NCI-H187 (cell line): ENCODE data around the gene SLC7A1.

Experiments
- DNase-seq, 2 experiments: peaks; one replicate each; lab custom pipeline; 2025; lab: John Stamatoyannopoulos, UW

The SLC7A1 gene

GRCh38 chr13:29530901-29531300, 64.6 kb downstream of the SLC7A1 start:
- no peak for DNase-seq

- no peak for DNase-seq
Observed at GRCh38 chr13:29529754-29530153, 65.7 kb downstream of the SLC7A1 start.

GRCh38 chr13:29527916-29528315, 67.6 kb downstream of the SLC7A1 start:
- DNase-seq = no peak

GRCh38 chr13:29527511-29527910, 68.0 kb downstream of the SLC7A1 start:
- DNase-seq = no peak

GRCh38 chr13:29526741-29527140, 68.7 kb downstream of the SLC7A1 start:
- DNase-seq = no peak

DNA sequence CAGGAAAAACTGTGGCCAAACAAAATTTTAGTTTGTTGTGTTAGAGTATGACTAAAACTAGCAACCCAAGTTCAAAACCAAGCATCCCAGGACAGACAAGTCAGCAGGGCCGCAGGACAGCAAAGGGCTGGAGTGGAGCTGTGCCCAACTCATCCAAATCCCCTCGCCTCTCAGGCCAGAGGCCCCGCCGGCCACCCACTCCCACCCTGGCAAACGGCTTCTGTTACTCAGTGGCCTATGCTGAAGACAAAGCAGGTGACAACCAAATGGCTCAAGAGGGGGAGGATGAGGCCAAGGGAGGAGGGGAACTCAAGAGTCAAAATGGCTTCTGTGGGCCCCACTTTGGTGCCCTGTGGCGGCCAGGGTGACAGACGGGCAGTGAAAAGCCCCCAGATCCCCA, 69.7 kb downstream of the SLC7A1 start:
- no peak for DNase-seq

DNA sequence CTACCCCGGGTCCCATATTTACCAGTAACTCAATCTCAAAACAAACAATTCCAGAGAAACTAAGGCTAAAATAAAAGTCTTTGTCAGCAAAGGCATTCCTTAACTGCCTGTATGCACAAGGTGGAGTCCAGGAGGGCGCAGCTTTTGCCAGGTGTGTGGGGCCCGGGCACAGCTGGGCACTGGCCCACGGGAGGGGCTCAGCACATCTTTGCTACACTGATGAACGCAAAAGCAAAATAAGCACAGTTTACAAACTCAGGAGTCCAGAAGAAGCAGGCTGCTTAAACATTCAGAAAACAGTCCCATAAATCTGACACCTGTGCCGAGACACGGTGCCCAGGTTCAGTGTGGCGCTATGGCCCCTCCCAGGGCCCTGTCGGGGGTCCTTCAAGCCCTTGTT, 70.8 kb downstream of the SLC7A1 start:
- DNase-seq = no peak

- no peak for DNase-seq
Observed at GRCh38 chr13:29524176-29524575, 71.3 kb downstream of the SLC7A1 start.

DNA sequence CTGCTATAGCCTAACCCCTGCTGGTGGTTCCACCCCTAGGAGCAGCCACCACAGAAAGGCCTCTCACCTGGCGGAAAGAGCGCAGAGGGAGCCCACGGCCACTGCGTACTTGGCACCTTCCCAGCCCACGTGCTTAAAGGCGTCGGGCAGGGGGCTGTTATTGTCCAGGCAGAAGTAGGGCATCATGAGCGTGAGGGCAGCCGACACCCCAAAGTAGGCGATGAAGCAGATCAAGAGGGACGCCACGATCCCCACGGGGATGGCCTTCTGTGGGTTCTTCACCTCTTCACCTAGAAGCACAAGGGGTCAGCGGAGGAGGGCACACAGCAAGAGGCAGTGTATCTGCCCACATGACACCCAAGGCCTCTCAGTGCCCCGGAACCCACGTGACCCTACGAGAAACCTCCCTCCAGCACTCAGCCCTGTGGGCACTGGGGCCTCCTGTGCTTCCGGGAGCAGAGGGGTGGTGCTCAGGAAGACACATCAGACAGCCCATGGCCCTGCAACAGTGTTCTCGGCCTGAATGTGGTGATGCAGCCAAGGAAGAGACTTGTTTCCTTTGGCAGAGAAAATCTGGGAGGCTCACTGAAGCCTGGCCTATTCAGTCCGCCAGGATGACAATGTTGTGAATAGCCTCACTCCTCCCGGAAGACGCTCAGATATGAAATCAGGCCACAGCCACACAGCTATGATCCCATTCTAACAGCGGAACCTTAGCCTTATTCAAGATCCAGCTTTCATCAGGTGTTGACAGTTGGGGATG, 72.1 kb downstream of the SLC7A1 start:
- no peak for DNase-seq

- no peak for DNase-seq
Observed at GRCh38 chr13:29522044-29522685, 73.3 kb downstream of the SLC7A1 start.

- no peak for DNase-seq
Observed at GRCh38 chr13:29521336-29521735, 74.2 kb downstream of the SLC7A1 start.

DNA sequence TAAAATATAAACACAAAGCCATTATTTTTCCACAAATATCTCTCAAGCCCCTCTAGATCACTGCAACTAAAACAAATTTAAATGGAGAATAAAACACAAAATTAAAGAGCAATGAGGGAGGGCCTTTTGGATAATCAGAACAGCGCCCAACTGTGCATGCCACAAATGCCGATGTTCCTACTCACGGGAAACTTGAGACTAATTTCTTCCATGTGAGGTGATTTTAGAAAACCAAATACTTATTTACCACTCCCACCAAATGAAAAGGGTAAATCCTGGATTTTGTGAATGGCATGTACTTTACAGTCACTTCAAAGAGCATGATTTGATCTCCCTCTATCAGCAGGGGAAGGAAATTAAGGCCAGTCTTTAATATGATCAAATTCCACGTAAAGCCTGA, 74.8 kb downstream of the SLC7A1 start:
- no peak for DNase-seq

DNA sequence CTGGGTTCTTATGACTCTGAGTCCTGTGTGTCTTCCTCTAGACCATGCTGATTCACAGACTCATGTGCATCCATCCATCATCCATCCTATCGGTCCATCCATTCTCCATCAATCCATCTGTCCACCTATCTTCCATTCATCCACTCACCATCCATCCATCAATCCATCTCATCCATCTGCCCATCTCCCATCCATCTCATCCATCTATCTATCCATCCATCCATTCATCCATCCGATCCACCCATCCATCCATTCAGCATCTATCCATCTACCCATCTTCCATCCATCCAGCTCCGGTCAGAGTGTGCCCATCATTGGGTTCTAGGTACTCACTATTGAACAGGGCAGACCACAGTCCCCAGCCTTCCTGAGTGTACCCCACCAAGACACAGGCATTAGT, 75.6 kb downstream of the SLC7A1 start:
- no peak for DNase-seq

DNA sequence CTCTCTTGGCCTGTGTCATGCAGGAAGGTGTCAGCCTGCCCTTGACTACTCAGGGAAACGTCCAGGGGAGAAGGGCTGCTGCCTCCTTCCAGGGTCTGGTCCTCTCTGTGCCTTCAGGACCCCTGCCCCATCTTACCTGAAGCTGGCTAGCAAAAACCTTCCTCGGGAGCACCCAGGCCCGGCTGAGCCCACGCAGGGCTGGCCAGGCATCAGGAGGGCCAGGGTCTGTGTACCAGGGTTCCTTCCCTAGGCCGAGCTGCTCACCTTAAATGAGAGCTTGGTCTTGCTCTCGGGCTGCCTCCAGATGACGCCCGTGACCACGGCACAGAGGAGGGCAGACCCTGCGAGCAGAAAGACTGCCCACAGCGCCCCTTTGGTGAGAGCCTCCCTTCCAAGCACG, 78.6 kb downstream of the SLC7A1 start:
- DNase-seq = no peak

- DNase-seq = no peak
Observed at GRCh38 chr13:29516012-29516411, 79.5 kb downstream of the SLC7A1 start.

DNA sequence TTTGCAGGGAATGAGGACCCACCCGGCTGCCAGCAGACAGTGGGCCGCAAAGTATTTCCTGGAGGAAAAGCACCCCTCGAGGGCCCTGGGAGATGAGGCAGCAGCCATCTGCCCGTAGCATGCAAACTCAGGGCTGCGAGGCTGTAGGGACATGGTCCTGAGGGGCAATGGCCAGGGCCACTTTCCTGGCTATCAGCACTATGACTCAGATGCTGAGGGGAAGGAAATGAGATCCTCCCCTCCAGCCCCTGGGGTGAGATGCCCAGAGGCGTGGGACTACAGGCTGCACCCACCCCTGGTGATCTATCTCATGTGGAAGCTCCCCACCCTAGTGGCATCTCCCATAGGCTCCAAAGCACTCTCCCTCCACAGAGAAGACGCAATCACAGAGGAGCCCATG, 80.1 kb downstream of the SLC7A1 start:
- no peak for DNase-seq

DNA sequence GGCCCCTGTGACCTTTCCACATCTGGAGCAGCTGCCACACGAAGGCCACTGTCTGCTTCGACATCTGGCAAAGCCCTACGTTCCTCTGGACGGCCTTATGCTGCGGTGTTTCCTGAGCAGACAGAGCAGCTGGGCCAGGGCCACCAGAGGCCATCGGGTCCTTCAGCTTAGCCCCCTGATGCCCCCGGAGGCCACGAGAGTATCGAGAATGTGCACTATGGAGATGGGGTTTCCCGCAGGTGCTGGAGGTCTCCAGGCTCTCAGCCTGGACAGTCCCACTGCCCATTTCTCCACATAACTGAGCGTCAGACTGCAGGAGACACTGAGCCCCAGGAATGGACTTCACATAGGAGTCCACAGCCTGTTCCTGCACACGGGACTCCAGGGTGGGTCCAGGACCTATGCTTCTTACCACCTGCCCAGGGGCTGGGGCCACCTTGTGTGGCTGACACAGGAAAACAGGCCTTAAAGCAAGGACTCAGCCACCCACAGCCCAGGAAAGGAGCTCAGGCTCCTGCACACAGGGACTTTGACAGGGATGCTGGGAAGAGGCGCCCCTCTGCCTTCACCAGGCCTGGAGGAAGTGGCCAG, 80.7 kb downstream of the SLC7A1 start:
- no peak for DNase-seq

DNA sequence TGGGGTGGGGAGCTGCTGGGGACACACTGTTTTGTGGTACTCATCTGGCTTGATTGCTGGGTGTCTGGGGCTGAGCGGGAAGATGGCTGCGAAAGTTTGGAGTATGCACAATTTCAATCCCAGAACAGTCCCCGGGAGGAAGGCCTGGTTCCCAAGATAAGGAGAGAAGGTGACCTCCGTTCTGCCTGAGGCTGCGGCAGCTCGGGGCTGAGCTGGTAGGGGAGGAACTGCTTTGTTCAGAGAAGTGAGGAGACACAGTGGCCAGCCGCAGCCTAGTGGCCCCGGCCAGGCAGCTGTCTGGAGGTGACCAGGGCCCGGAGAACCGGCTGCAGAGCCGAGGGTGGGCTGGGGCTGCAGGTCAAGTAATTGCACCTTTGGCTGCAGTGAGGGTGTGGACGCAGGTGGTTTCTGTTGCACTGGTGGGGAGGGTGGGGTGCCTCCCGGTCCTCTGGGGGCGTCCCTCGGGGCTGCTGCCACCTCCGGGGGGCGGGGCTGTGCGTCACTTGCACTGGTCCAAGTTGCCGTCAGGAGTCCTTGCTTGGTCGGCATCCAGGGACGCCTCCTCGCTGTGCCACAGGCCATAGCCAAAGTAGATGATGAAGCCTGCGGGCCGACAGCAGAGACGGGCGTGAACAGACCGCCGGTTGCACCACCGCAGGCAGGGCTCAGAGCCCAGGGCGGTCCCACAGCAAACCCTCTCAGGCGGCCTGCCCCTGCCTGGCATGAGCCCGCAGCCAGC, 81.3 kb downstream of the SLC7A1 start:
- DNase-seq = no peak

GRCh38 chr13:29513002-29513980, 82.2 kb downstream of the SLC7A1 start:
- DNase-seq = no peak

GRCh38 chr13:29511980-29512379, 83.5 kb downstream of the SLC7A1 start:
- DNase-seq = no peak

DNA sequence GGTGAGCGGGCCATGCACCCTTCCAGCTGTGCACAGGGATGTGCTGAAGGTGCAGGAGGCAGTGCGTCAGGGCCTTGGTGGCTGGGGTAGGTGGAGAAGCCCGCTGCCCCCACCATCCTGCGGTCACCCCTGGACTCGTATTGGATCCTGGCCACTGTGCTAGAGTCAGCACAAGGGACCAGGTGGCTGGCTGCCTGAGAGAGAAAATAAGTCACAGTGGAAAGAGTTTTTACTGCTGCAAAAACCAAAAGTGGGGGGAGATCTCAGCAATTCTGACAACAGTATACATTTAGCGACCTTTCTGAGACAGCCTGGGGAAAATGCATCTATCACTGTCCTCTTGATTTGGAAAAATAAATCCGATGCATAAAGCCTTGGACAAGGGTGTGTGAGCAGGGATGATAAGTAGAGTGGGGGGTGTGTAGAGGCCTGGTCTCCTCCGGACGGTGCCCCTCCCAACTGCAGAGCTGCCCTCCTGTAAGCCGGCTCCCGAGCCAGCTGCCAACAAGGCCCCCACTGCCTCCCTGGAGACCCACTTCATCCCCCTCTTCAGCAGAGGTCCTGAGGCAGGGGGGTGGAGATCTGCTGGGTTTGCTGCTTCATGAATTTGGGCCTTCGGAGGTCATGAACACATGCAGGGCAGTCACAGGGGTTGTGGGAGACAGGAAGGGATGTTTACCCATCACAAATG, 84.2 kb downstream of the SLC7A1 start:
- DNase-seq = no peak
